A549 (cell line): ENCODE data around the gene ISG15. TPM values are rescaled to one million over a fixed set of nuclear protein-coding genes. Genes with fewer than 3 reads are reported as not detected.

Source experiments
- ATAC-seq, 2 experiments: fragments of 200-7000 bp in 1 of 2; fragments of >200 bp in 1 of 2; cut with Nextera tagmentation in 1 of 2; cut with Tn5 transposase in 1 of 2; 3 replicates each; pipeline versions ENCODE4 v1.8.0 to v1.9.1; 2018 to 2020; ENCODE audit warnings: mild to moderate bottlenecking in 1 of 2, moderate library complexity in 1 of 2
- CTCF ChIA-PET: fragments of 300-600 bp; sonication (Branson Sonifier 250); formaldehyde crosslinking; extraction: SDS; loops from one replicate; lab custom pipeline; 2021; ENCODE audit warnings: antibody characterized with exemption, inconsistent platforms; lab: Yijun Ruan, JAX
- POLR2A ChIA-PET: fragments of 350-600 bp; formaldehyde crosslinking; extraction: SDS; loops from one replicate; lab custom pipeline; 2021; ENCODE audit warnings: antibody characterized with exemption, inconsistent platforms; lab: Yijun Ruan, JAX
- DNase-seq, 2 experiments: peaks; one replicate each; pipeline versions ENCODE4 v3.0.0 to v3.0.0-alpha.2; 2011 to 2016; ENCODE audit warnings: low read depth in 1 of 2, low spot score in 1 of 2
- FAIRE-seq: peaks from 2 replicates; lab custom pipeline; 2011; peaks lifted over from hg19 to GRCh38; lab: Jason Lieb, UNC
- H3K27ac ChIP-seq, 2 experiments: fragments of >200 bp; sonication (Bioruptor Twin); formaldehyde crosslinking; 3 replicates each; pipeline ENCODE4 v1.5.1; 2016 to 2017
- H3K4me1 ChIP-seq: fragments of >200 bp; sonication (Bioruptor Twin); formaldehyde crosslinking; 3 replicates; pipeline ENCODE4 v1.6.1; 2016
- H3K4me2 ChIP-seq: fragments of >200 bp; sonication (Bioruptor Twin); formaldehyde crosslinking; 3 replicates; pipeline ENCODE4 v1.6.1; 2016
- H3K4me3 ChIP-seq: fragments of >200 bp; sonication (Bioruptor Twin); formaldehyde crosslinking; 3 replicates; pipeline ENCODE4 v1.5.1; 2016
- H3K9me3 ChIP-seq: fragments of >200 bp; sonication (Bioruptor Twin); formaldehyde crosslinking; 3 replicates; pipeline ENCODE4 v1.6.1; 2016
- CHD4 ChIP-seq: fragments of 200-600 bp; sonication (generic); IDR thresholded peaks from 2 replicates; pipeline ENCODE4 v1.6.1; 2016; ENCODE audit warnings: antibody characterized with exemption, mild to moderate bottlenecking, borderline replicate concordance
- EHMT2 ChIP-seq: fragments of 200-600 bp; sonication (generic); IDR thresholded peaks from 2 replicates; pipeline ENCODE4 v1.6.1; 2016; ENCODE audit warnings: antibody characterized with exemption, low read depth, mild to moderate bottlenecking, moderate library complexity
- FOSB ChIP-seq: fragments of 250-450 bp; sonication (Bioruptor Pico); IDR thresholded peaks from 2 replicates; pipeline ENCODE4 v1.5.0; 2020; ENCODE audit warnings: mild to moderate bottlenecking, moderate library complexity
- FOSL2 ChIP-seq, 2 experiments: fragments of 450-650 bp in 1 of 2; fragments of >200 bp in 1 of 2; sonication (Bioruptor Twin) in 1 of 2; formaldehyde crosslinking; IDR thresholded peaks; 2 replicates each; pipeline versions ENCODE4 v1.5.0 to v1.6.1; 2016 to 2020; ENCODE audit warnings: mild to moderate bottlenecking in 1 of 2, moderate library complexity in 1 of 2
- HOXB13 ChIP-seq: fragments of 250-450 bp; sonication (Bioruptor Pico); IDR thresholded peaks from 2 replicates; pipeline ENCODE4 v1.5.0; 2020; ENCODE audit warnings: low read depth, mild to moderate bottlenecking, moderate library complexity
- KDM5A ChIP-seq: fragments of 200-600 bp; sonication (generic); IDR thresholded peaks from 2 replicates; pipeline ENCODE4 v1.6.1; 2016; ENCODE audit warnings: antibody characterized with exemption, mild to moderate bottlenecking
- MYC ChIP-seq: IDR thresholded peaks from 2 replicates; pipeline ENCODE4 v1.6.1; 2012; ENCODE audit warnings: mild to moderate bottlenecking, inconsistent platforms, low read length, improper control_type of control experiment, borderline replicate concordance
- NR3C1 ChIP-seq: fragments of >200 bp; sonication (Bioruptor Twin); formaldehyde crosslinking; IDR thresholded peaks from 3 replicates; pipeline ENCODE4 v1.6.1; 2017
- PHF8 ChIP-seq: fragments of 200-600 bp; sonication (generic); IDR thresholded peaks from 2 replicates; pipeline ENCODE4 v1.6.1; 2016; ENCODE audit warnings: low read depth, mild to moderate bottlenecking, antibody characterized with exemption, moderate library complexity, borderline replicate concordance
- POLR2A ChIP-seq: IDR thresholded peaks from 2 replicates; pipeline ENCODE4 v1.6.1; 2012; ENCODE audit warnings: mild to moderate bottlenecking, low read length
- TFCP2L1 ChIP-seq: fragments of 250-450 bp; sonication (Bioruptor Pico); IDR thresholded peaks from 2 replicates; pipeline ENCODE4 v1.5.0; 2021; ENCODE audit warnings: mild to moderate bottlenecking
- ZFP36 ChIP-seq: fragments of 450-650 bp; IDR thresholded peaks from 2 replicates; pipeline ENCODE4 v1.6.1; 2014; ENCODE audit warnings: borderline replicate concordance; ENCODE audit not compliant: partially characterized antibody
- WGBS: methylation state at CpG from one replicate; pipeline ENCODE4 v1.1.6; 2017; ENCODE audit errors: missing lambda C conversion rate; 5-methylcytosine and 5-hydroxymethylcytosine counted together
- polyA plus RNA-seq, 4 experiments: library from polyadenylated mRNA; depleted of rRNA in 3 of 4; stranded (reverse); fragments of >200 nt; fragmentation: RNase III in 1 of 4; extraction: RNeasy Plus Mini Kit Qiagen cat#74134 plus additional on column Dnase treatment in 1 of 4; gene quantifications; 2 replicates in 3 of 4; 3 replicates in 1 of 4; pipeline ENCODE4 v1.2.3, GENCODE V29; 2011 to 2017
- TF ChIP-seq, protein P1 (sequence below): fragments of 200-600 bp; sonication (generic); IDR thresholded peaks from 2 replicates; pipeline ENCODE4 v1.6.1; 2016; ENCODE audit warnings: antibody characterized with exemption, mild to moderate bottlenecking, moderate library complexity
- TF ChIP-seq, protein P2 (sequence below): fragments of >200 bp; sonication (Bioruptor Twin); formaldehyde crosslinking; IDR thresholded peaks from 3 replicates; pipeline ENCODE4 v1.5.1; 2016
- TF ChIP-seq, protein P3 (sequence below): fragments of 450-650 bp; IDR thresholded peaks from 2 replicates; pipeline ENCODE4 v1.6.1; 2014; ENCODE audit warnings: antibody characterized with exemption
- TF ChIP-seq, protein P4 (sequence below): fragments of >200 bp; sonication (Bioruptor Twin); formaldehyde crosslinking; IDR thresholded peaks from 3 replicates; pipeline ENCODE4 v1.6.1; 2016

The ISG15 gene
- polyA plus RNA-seq, 2 of the 4 experiments (the other 2 are of a cell fraction): 4.6 to 11.2 TPM

DNA sequence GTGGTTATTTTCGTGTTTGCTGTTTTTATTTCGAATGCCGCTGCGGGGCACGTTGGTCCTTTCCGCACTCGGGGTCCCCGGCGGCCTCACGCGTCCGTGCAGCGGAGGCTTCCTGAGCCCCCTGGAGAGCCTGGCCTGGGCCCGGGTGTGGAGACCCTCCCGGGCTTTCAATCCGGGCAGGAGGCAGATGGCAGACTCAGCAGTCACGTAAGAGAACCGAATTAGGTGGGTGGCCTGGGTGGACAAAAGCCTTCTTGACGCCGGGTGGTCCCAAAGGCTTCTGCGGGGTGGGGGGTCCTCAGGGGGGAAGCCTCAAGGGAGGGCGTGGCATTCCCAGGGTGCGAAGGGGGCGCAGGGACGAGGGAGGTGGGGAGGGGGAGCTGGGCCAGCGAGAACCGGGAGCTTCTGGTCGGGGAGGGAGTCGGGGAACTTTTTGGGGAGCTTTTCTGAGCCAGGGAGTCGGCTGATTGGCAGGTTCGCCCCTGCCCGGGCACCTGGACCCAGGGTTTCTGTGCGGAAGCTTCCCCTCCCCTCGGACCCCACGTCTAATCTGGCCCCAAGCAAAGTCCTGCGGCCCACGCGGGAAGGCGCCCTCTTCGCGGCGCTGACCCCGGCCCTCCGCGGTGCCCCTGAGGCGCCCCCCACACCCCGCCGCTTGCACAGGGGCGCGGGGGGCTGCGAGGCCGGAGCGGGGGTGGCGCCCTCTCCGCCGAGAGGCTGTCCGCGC lies 12.1 kb upstream of the ISG15 start:
- ChIA-PET POLR2A (interaction anchor here (1.1 to 1.2 kb wide), 2 partner anchors 18 to 63 kb away, joined by 5 read pairs; partner anchors contain the start of gene AGRN), CTCF (interaction anchor here (0.6 to 4.1 kb wide), 16 partner anchors 9 to 313 kb away, joined by 3 to 52 read pairs (median 4); partner anchors contain the start of genes ISG15 and PERM1)
- H3K27ac ChIP-seq: peak overlapping the region; percentile 97 to 100
- ATAC-seq (peak in 1 of 2 experiments; percentile 3; a peak in 1 of 6 replicates), FAIRE-seq (no peak), DNase-seq (no peak)
- peak overlapping the region; percentile 95 for H3K4me2 ChIP-seq
- H3K9me3 ChIP-seq: no peaks in the 10 kb centered on the region
- 6% methylated on average over 25 of the region's 58 CpGs for WGBS
- H3K4me1 ChIP-seq: peaks cover 24% of the 10 kb centered on the region
- peak overlapping the region; percentile 77 for H3K4me3 ChIP-seq
- TF ChIP-seq, protein P1, sequence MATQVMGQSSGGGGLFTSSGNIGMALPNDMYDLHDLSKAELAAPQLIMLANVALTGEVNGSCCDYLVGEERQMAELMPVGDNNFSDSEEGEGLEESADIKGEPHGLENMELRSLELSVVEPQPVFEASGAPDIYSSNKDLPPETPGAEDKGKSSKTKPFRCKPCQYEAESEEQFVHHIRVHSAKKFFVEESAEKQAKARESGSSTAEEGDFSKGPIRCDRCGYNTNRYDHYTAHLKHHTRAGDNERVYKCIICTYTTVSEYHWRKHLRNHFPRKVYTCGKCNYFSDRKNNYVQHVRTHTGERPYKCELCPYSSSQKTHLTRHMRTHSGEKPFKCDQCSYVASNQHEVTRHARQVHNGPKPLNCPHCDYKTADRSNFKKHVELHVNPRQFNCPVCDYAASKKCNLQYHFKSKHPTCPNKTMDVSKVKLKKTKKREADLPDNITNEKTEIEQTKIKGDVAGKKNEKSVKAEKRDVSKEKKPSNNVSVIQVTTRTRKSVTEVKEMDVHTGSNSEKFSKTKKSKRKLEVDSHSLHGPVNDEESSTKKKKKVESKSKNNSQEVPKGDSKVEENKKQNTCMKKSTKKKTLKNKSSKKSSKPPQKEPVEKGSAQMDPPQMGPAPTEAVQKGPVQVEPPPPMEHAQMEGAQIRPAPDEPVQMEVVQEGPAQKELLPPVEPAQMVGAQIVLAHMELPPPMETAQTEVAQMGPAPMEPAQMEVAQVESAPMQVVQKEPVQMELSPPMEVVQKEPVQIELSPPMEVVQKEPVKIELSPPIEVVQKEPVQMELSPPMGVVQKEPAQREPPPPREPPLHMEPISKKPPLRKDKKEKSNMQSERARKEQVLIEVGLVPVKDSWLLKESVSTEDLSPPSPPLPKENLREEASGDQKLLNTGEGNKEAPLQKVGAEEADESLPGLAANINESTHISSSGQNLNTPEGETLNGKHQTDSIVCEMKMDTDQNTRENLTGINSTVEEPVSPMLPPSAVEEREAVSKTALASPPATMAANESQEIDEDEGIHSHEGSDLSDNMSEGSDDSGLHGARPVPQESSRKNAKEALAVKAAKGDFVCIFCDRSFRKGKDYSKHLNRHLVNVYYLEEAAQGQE: no peak
- TF ChIP-seq TFCP2L1 (CRISPR knock-in tag): 0 out of 2 replicates have a peak, but pooled peaks have one; percentile 1
- peak; percentile 12; the same call in 1 of the 2 replicates for TF ChIP-seq PHF8

DNA sequence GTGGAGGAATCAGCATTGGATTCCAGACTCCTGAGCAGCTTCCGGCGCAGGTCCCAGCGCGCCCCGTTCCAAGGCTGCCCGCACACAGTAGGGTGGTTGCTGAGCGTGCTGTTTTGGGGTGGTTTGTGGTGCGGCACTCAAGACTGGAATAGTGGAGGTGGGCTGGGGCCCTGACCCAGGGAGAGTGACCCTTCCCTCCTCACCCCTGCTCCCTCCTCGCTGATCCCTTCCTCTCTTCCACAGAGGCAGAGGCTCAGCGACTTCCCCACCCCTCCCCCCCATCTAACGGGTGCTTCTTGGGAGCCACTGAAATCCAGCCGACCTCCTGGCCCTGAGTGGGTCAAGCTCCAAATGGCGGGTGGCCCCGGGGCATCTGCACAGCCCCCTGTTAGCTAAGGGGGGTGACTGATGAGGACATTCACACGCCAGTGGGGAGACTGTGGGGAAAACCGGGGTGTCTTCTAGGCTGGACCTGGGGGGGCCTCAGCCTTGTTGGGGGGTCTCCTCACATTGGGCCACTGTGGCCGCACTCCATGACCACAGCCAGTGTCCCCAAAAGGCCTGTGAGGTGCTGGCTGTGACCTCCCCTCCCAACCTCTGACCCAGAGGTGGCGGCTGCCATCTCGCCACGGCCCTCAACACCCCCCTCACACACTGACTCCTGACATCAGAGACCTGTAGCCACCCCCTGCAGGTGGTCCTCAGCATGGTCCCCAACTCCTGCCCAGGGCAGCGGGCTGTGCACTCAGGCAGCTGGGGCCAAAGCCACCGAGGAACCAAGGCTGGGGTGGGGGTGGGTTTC lies 9.5 kb upstream of the ISG15 start:
- Histone ChIP-seq H3K9me3 (no peaks in the 10 kb centered on the region), H3K4me2 (no peak overlapping the region), H3K4me3 (no peak overlapping the region), H3K27ac (no peak overlapping the region), H3K4me1 (peaks cover 24% of the 10 kb centered on the region)
- POLR2A ChIA-PET: no interaction called here
- FAIRE-seq: no peak
- no peak for DNase-seq
- 95% methylated on average over 6 of the region's 22 CpGs for WGBS
- CTCF ChIA-PET: interaction anchor here (1.2 to 4.1 kb wide), 4 partner anchors 11 to 22 kb away, joined by 3 to 52 read pairs (median 36); partner anchors contain the start of genes ISG15 and PERM1
- TF ChIP-seq, protein P2, sequence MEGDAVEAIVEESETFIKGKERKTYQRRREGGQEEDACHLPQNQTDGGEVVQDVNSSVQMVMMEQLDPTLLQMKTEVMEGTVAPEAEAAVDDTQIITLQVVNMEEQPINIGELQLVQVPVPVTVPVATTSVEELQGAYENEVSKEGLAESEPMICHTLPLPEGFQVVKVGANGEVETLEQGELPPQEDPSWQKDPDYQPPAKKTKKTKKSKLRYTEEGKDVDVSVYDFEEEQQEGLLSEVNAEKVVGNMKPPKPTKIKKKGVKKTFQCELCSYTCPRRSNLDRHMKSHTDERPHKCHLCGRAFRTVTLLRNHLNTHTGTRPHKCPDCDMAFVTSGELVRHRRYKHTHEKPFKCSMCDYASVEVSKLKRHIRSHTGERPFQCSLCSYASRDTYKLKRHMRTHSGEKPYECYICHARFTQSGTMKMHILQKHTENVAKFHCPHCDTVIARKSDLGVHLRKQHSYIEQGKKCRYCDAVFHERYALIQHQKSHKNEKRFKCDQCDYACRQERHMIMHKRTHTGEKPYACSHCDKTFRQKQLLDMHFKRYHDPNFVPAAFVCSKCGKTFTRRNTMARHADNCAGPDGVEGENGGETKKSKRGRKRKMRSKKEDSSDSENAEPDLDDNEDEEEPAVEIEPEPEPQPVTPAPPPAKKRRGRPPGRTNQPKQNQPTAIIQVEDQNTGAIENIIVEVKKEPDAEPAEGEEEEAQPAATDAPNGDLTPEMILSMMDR: no peak
- no peak for TF ChIP-seq CHD4
- no peak for ATAC-seq

DNA sequence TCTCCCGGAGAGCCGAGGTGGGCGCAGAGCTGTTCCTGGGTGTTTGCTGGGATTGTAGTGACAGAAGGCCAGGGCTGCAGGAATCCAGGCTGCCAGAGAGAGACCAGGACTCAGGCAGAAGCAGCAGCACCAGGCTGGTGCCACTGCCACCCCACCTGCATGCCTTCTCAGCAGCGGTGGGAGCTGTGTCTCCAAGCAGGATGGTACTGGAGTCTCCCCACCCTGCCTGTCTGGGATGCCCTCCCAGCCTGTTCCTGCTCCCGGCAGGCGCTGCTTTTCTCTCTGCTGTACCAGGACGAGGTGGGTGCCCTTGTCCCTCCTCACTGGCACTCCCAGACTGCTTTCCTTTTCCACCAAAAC lies 8.9 kb upstream of the ISG15 start:
- FAIRE-seq: no peak
- WGBS: 67% methylated on average over 4 of the region's 7 CpGs
- CTCF ChIA-PET: interaction anchor here (1.2 to 4.1 kb wide), 3 partner anchors 10 to 22 kb away, joined by 3 to 52 read pairs (median 52); partner anchors contain the start of genes ISG15 and PERM1

More for the DNA sequence above, 8.9 kb upstream of the ISG15 start:
- POLR2A ChIA-PET: no interaction called here
- ATAC-seq (no peak), DNase-seq (no peak)
- peaks cover 24% of the 10 kb centered on the region for H3K4me1 ChIP-seq
- H3K9me3 ChIP-seq: no peaks in the 10 kb centered on the region
- no peak overlapping the region for H3K27ac ChIP-seq
- H3K4me3 ChIP-seq: no peak overlapping the region
- no peak overlapping the region for H3K4me2 ChIP-seq
- TF ChIP-seq EHMT2 (no peak), ZFP36 (no peak), NR3C1 (no peak), FOSL2 (IDR thresholded peaks at IDR 0.05) (no peak), FOSL2 (CRISPR knock-in tag; IDR thresholded peaks at IDR 0.05) (no peak), KDM5A (no peak), HOXB13 (CRISPR knock-in tag) (no peak), FOSB (CRISPR knock-in tag) (no peak), MYC (no peak), POLR2A (no peak)
- TF ChIP-seq, protein P3, sequence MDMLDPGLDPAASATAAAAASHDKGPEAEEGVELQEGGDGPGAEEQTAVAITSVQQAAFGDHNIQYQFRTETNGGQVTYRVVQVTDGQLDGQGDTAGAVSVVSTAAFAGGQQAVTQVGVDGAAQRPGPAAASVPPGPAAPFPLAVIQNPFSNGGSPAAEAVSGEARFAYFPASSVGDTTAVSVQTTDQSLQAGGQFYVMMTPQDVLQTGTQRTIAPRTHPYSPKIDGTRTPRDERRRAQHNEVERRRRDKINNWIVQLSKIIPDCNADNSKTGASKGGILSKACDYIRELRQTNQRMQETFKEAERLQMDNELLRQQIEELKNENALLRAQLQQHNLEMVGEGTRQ: no peak
- TF ChIP-seq, protein P2: no peak
- TF ChIP-seq, protein P4, sequence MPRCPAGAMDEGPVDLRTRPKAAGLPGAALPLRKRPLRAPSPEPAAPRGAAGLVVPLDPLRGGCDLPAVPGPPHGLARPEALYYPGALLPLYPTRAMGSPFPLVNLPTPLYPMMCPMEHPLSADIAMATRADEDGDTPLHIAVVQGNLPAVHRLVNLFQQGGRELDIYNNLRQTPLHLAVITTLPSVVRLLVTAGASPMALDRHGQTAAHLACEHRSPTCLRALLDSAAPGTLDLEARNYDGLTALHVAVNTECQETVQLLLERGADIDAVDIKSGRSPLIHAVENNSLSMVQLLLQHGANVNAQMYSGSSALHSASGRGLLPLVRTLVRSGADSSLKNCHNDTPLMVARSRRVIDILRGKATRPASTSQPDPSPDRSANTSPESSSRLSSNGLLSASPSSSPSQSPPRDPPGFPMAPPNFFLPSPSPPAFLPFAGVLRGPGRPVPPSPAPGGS: no peak
